HCT116 (cell line): ENCODE results near the gene RAB11A. TPM values are rescaled to one million over a fixed set of nuclear protein-coding genes. Genes with fewer than 3 reads are reported as not detected.

Experiments used
- ATAC-seq: fragments of 200-7000 bp; cut with Tn5 transposase; 2 replicates; pipeline ENCODE4 v1.9.1; 2020; ENCODE audit warnings: mild to moderate bottlenecking, moderate library complexity
- BruUV-seq: library from RNA; stranded (reverse); fragments of 400-500 nt; replicated peaks from 2 replicates; lab custom pipeline; 2021; lab: Mats Ljungman, UMichigan
- CTCF ChIA-PET: fragments of 300-600 bp; sonication (Branson Sonifier 250); formaldehyde crosslinking; loops from one replicate; lab custom pipeline; 2021; ENCODE audit warnings: antibody characterized with exemption; lab: Charles Lee
- POLR2A ChIA-PET: fragments of 300-600, 350-600 bp; sonication (Branson Sonifier 250); formaldehyde crosslinking; loops from one replicate; lab custom pipeline; 2021; ENCODE audit warnings: antibody characterized with exemption; lab: Charles Lee
- RAD21 ChIA-PET, 2 experiments: fragments of 300-600 bp; sonication (Branson Sonifier 250); formaldehyde crosslinking; loops; one replicate each; lab custom pipeline; 2023; ENCODE audit warnings: low total read pairs in 2 of 2; ENCODE audit not compliant: uncharacterized antibody in 2 of 2, unreplicated experiment in 2 of 2, low non-redundant PET in 1 of 2; lab: Charles Lee
- DNase-seq: peaks from one replicate; pipeline ENCODE4 v3.0.0-alpha.2; 2010; ENCODE audit warnings: low read depth, low spot score
- H2AFZ ChIP-seq: fragments of 200-600 bp; shearing (Covaris generic), sonication (generic); 2 replicates; pipeline ENCODE4 v1.6.1; 2017; ENCODE audit warnings: low read depth, mixed run types, mixed read lengths, antibody characterized with exemption, low read length; ENCODE audit not compliant: poor library complexity, severe bottlenecking
- H3K27ac ChIP-seq: 2 replicates; pipeline ENCODE4 v1.5.1; 2012; ENCODE audit warnings: low read depth, low read length
- H3K27me3 ChIP-seq: fragments of 200-600 bp; sonication (generic); 2 replicates; pipeline ENCODE4 v1.6.1; 2016; ENCODE audit warnings: mixed run types, low read length, mixed read lengths; ENCODE audit not compliant: insufficient read depth
- H3K36me3 ChIP-seq, 2 experiments: fragments of 200-500 bp in 1 of 2; fragments of 200-600 bp in 1 of 2; sonication (Bioruptor generic) in 1 of 2; sonication (generic) in 1 of 2; 2 replicates each; pipeline versions ENCODE4 v1.5.1 to v1.6.1; 2014 to 2016; ENCODE audit warnings: low read length in 2 of 2, inconsistent platforms in 1 of 2, mixed read lengths in 1 of 2, mixed run types in 1 of 2; ENCODE audit not compliant: insufficient read depth in 2 of 2, control insufficient read depth in 1 of 2
- H3K4me1 ChIP-seq, 2 experiments: fragments of 200-600 bp in 1 of 2; sonication (generic) in 1 of 2; 2 replicates each; pipeline versions ENCODE4 v1.5.1 to v1.6.1; 2012 to 2017; ENCODE audit warnings: low read length in 2 of 2, inconsistent platforms in 1 of 2, mild to moderate bottlenecking in 1 of 2, mixed read lengths in 1 of 2, mixed run types in 1 of 2, moderate library complexity in 1 of 2; ENCODE audit not compliant: insufficient read depth in 2 of 2, control insufficient read depth in 1 of 2
- H3K4me2 ChIP-seq: fragments of 200-600 bp; sonication (generic); 2 replicates; pipeline ENCODE4 v1.6.1; 2017; ENCODE audit warnings: mixed run types, low read length, mixed read lengths
- H3K4me3 ChIP-seq, 2 experiments: fragments of 200-600 bp in 1 of 2; sonication (generic) in 1 of 2; replicated peaks in 1 of 2; 2 replicates each; pipeline ENCODE4 v1.5.1; 2011 to 2016; ENCODE audit warnings: low read length in 2 of 2, control low read depth in 1 of 2, low read depth in 1 of 2, mild to moderate bottlenecking in 1 of 2, mixed read lengths in 1 of 2, mixed run types in 1 of 2
- H3K79me2 ChIP-seq: fragments of 200-600 bp; sonication (generic); 2 replicates; pipeline ENCODE4 v1.6.1; 2017; ENCODE audit warnings: mild to moderate bottlenecking, mixed run types, low read length, moderate library complexity, mixed read lengths; ENCODE audit not compliant: insufficient read depth
- H3K9ac ChIP-seq: fragments of 200-600 bp; sonication (generic); 2 replicates; pipeline ENCODE4 v1.6.1; 2016; ENCODE audit warnings: low read length, mixed read lengths
- H3K9me2 ChIP-seq: fragments of 200-600 bp; sonication (generic), shearing (Covaris generic); 2 replicates; pipeline ENCODE4 v1.6.1; 2017; ENCODE audit warnings: mixed run types, mild to moderate bottlenecking, moderate library complexity; ENCODE audit not compliant: insufficient read depth
- H3K9me3 ChIP-seq, 2 experiments: fragments of 200-500 bp in 1 of 2; fragments of 200-600 bp in 1 of 2; sonication (Bioruptor generic) in 1 of 2; sonication (generic) in 1 of 2; 2 replicates each; pipeline ENCODE4 v1.6.1; 2014 to 2017; ENCODE audit warnings: low read length in 2 of 2, mixed read lengths in 2 of 2, inconsistent platforms in 1 of 2, low read depth in 1 of 2, mild to moderate bottlenecking in 1 of 2, mixed run types in 1 of 2, moderate library complexity in 1 of 2; ENCODE audit not compliant: control insufficient read depth in 1 of 2, insufficient read depth in 1 of 2
- H4K20me1 ChIP-seq: fragments of 200-600 bp; sonication (generic), shearing (Covaris generic); 2 replicates; pipeline ENCODE4 v1.6.1; 2017; ENCODE audit warnings: mixed run types, mild to moderate bottlenecking, moderate library complexity; ENCODE audit not compliant: insufficient read depth
- CBX3 ChIP-seq: IDR thresholded peaks from 2 replicates; pipeline ENCODE4 v1.6.1; 2012; ENCODE audit warnings: low read depth
- CEBPB ChIP-seq: IDR thresholded peaks from 2 replicates; pipeline ENCODE4 v1.6.1; 2012; ENCODE audit warnings: low read depth
- EGR1 ChIP-seq: IDR thresholded peaks from 2 replicates; pipeline ENCODE4 v1.6.1; 2012; ENCODE audit warnings: low read depth
- ELF1 ChIP-seq: IDR thresholded peaks from 2 replicates; pipeline ENCODE4 v1.6.1; 2012; ENCODE audit warnings: low read depth, borderline replicate concordance
- EZH2 ChIP-seq: fragments of 200-600 bp; sonication (generic); IDR thresholded peaks from 2 replicates; pipeline ENCODE4 v1.6.1; 2017; ENCODE audit warnings: antibody characterized with exemption, mixed run types
- EZH2phosphoT487 ChIP-seq: fragments of 200-600 bp; IDR thresholded peaks from 2 replicates; pipeline ENCODE4 v1.6.1; 2018; ENCODE audit warnings: antibody characterized with exemption, borderline replicate concordance
- JUND ChIP-seq: IDR thresholded peaks from 2 replicates; pipeline ENCODE4 v1.6.1; 2012
- RAD21 ChIP-seq: IDR thresholded peaks from 2 replicates; pipeline ENCODE4 v1.6.1; 2012; ENCODE audit warnings: low read depth, mild to moderate bottlenecking
- SIN3A ChIP-seq: IDR thresholded peaks from 2 replicates; pipeline ENCODE4 v1.6.1; 2012; ENCODE audit warnings: low read depth
- SP1 ChIP-seq: IDR thresholded peaks from 2 replicates; pipeline ENCODE4 v1.6.1; 2012; ENCODE audit warnings: low read depth
- SRF ChIP-seq: IDR thresholded peaks from 2 replicates; pipeline ENCODE4 v1.6.1; 2012; ENCODE audit warnings: low read depth
- YY1 ChIP-seq: IDR thresholded peaks from 2 replicates; pipeline ENCODE4 v1.6.1; 2011; ENCODE audit warnings: low read length, low read depth, moderate library complexity, mild to moderate bottlenecking; ENCODE audit not compliant: insufficient replicate concordance; ENCODE audit errors: extremely low read depth
- intact Hi-C: fragments of 100-400 bp; cut with micrococcal nuclease; formaldehyde crosslinking; loops from 2 replicates; pipeline ENCODE4 v1.10.0; 2022
- total RNA-seq: library from RNA; stranded (reverse); gene quantifications from one replicate; pipeline ENCODE4 v1.2.1, GENCODE V29; 2021; ENCODE audit not compliant: unreplicated experiment
- TF ChIP-seq, protein P1 (sequence below): IDR thresholded peaks from 2 replicates; pipeline ENCODE4 v1.6.1; 2012; ENCODE audit warnings: low read depth
- TF ChIP-seq, protein P2 (sequence below): IDR thresholded peaks from 2 replicates; pipeline ENCODE4 v1.6.1; 2012
- TF ChIP-seq, protein P3 (sequence below), 3 experiments: fragments of 200-600 bp in 1 of 3; sonication (generic) in 1 of 3; IDR thresholded peaks in 2 of 3; conservative IDR thresholded peaks in 1 of 3; 2 replicates each; pipeline ENCODE4 v1.5.1; 2012 to 2017; ENCODE audit warnings: low read depth in 2 of 3, low read length in 2 of 3, antibody characterized with exemption in 1 of 3, borderline replicate concordance in 1 of 3, control low read depth in 1 of 3, mild to moderate bottlenecking in 1 of 3, mixed read lengths in 1 of 3, mixed run types in 1 of 3, moderate library complexity in 1 of 3; ENCODE audit not compliant: insufficient read depth in 1 of 3

The RAB11A gene
- total RNA-seq, 1 experiment from 2014 or later, result 234 TPM

DNA sequence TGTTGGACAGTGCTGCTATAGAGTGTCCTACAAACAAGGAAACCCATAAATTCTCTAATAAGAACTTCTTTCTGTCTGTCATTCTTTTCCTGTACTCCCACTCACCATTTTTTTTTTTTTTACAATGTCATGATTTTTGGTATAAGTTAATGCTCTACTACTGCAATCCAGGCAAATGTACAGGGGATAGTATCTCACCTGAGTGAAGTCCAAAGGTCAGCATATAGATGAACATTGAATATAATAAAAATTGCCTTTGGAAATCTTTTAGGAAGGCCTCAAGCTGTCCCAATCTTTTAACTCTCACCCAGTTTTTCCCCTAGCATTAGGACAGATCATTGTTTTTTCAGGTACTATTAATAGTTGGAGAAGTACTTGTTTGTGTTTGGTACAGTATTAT is 21.3 kb upstream of the RAB11A start:
- Histone ChIP-seq H3K4me1 (no peaks in the 10 kb centered on the region), H3K79me2 (no peaks in the 10 kb centered on the region), H2AFZ (no peak overlapping the region), H4K20me1 (no peaks in the 10 kb centered on the region), H3K27me3 (no peaks in the 10 kb centered on the region), H3K4me3 (no peak overlapping the region), H3K36me3 (no peaks in the 10 kb centered on the region), H3K4me2 (no peak overlapping the region), H3K27ac (no peak overlapping the region), H3K9me3 (no peaks in the 10 kb centered on the region), H3K9ac (no peak overlapping the region), H3K9me2 (no peaks in the 10 kb centered on the region)
- intact Hi-C loops, result no loop called here
- ATAC-seq (no peak), DNase-seq (no peak)
- no peak for TF ChIP-seq YY1
- no peak for TF ChIP-seq CEBPB
- TF ChIP-seq, protein P1, sequence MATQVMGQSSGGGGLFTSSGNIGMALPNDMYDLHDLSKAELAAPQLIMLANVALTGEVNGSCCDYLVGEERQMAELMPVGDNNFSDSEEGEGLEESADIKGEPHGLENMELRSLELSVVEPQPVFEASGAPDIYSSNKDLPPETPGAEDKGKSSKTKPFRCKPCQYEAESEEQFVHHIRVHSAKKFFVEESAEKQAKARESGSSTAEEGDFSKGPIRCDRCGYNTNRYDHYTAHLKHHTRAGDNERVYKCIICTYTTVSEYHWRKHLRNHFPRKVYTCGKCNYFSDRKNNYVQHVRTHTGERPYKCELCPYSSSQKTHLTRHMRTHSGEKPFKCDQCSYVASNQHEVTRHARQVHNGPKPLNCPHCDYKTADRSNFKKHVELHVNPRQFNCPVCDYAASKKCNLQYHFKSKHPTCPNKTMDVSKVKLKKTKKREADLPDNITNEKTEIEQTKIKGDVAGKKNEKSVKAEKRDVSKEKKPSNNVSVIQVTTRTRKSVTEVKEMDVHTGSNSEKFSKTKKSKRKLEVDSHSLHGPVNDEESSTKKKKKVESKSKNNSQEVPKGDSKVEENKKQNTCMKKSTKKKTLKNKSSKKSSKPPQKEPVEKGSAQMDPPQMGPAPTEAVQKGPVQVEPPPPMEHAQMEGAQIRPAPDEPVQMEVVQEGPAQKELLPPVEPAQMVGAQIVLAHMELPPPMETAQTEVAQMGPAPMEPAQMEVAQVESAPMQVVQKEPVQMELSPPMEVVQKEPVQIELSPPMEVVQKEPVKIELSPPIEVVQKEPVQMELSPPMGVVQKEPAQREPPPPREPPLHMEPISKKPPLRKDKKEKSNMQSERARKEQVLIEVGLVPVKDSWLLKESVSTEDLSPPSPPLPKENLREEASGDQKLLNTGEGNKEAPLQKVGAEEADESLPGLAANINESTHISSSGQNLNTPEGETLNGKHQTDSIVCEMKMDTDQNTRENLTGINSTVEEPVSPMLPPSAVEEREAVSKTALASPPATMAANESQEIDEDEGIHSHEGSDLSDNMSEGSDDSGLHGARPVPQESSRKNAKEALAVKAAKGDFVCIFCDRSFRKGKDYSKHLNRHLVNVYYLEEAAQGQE, result no peak
- TF ChIP-seq, protein P2, sequence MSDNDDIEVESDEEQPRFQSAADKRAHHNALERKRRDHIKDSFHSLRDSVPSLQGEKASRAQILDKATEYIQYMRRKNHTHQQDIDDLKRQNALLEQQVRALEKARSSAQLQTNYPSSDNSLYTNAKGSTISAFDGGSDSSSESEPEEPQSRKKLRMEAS, result no peak
- no peak for TF ChIP-seq SRF
- no peak for TF ChIP-seq SIN3A
- TF ChIP-seq ELF1, result no peak
- TF ChIP-seq, protein P3, sequence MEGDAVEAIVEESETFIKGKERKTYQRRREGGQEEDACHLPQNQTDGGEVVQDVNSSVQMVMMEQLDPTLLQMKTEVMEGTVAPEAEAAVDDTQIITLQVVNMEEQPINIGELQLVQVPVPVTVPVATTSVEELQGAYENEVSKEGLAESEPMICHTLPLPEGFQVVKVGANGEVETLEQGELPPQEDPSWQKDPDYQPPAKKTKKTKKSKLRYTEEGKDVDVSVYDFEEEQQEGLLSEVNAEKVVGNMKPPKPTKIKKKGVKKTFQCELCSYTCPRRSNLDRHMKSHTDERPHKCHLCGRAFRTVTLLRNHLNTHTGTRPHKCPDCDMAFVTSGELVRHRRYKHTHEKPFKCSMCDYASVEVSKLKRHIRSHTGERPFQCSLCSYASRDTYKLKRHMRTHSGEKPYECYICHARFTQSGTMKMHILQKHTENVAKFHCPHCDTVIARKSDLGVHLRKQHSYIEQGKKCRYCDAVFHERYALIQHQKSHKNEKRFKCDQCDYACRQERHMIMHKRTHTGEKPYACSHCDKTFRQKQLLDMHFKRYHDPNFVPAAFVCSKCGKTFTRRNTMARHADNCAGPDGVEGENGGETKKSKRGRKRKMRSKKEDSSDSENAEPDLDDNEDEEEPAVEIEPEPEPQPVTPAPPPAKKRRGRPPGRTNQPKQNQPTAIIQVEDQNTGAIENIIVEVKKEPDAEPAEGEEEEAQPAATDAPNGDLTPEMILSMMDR (IDR thresholded peaks at IDR 0.05 in 2 of 3, conservative IDR thresholded peaks at IDR 0.05 in 1 of 3; ENCODE audit: borderline replicate concordance in 1 of 3, insufficient read depth in 1 of 3, low read depth in 2 of 3, low read length in 2 of 3), result no peak
- no peak for TF ChIP-seq EGR1
- no peak for TF ChIP-seq JUND
- TF ChIP-seq EZH2, result no peak
- no peak for TF ChIP-seq EZH2phosphoT487
- no peak for TF ChIP-seq SP1
- no peak for TF ChIP-seq CBX3
- no peak for TF ChIP-seq RAD21
- ChIA-PET CTCF (interaction anchor here (1.5 kb wide), 1 partner anchor 11 kb away, joined by 5 read pairs; no protein-coding TSS in a partner anchor), RAD21 (no interaction called here), POLR2A (no interaction called here)
- no TSS peak for BruUV-seq
